Measurements from ENCODE around the gene PHLDA3.
A peak's percentile ranks its signal among the peaks of the same experiment; 100 is the strongest.

PHLDA3 gene

DNA sequence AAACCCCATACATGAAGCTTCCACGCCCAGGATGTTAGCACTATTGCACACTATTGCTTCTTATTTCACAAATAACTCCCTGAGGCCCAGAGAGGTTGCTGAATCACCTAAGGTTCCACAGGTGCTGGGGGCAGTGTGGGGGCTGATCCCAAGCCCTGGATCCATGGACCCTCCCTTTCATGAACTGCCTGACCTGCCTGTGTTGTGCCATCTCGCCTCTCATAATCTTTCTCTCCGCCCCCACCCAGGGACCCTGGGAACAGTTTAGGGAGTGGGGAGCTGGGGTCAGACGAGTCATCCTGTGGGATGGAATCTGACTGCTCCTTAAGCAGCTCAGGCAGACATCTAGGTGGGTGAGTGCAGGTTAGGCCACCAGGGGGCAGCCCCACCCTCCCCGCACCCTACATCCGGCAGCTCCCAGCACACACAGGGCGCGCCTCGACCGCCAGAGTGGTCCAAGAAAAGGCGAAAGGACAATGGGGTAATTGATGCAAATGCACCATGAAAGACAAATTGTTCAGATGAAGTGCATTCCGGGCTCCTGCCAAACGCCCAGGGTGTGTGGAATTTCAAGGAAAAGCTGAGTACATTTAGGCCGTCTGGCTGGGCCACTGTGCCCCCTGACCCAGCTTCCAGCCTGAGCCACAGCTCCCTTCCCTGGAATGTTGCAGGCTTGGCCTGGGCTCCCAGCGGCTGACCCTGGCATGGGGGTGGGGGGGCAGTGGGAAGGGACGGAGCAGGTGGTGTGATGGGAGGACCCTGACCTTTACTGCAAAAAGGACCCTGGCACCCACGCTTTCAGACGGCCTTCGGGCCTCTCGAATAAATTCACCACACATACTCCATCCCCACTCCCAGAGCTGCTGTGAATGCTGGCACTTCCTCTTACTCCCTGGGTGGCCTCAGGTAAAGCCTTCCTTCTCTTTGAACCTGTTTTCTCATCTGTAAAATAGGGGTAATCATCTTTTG, 20.8 kb downstream of the PHLDA3 start (continued):
- TF ChIP-seq, protein P1, sequence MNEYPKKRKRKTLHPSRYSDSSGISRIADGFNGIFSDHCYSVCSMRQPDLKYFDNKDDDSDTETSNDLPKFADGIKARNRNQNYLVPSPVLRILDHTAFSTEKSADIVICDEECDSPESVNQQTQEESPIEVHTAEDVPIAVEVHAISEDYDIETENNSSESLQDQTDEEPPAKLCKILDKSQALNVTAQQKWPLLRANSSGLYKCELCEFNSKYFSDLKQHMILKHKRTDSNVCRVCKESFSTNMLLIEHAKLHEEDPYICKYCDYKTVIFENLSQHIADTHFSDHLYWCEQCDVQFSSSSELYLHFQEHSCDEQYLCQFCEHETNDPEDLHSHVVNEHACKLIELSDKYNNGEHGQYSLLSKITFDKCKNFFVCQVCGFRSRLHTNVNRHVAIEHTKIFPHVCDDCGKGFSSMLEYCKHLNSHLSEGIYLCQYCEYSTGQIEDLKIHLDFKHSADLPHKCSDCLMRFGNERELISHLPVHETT (tag by site-specific recombination; IDR thresholded peaks at IDR 0.05), result no peak
- TF ChIP-seq BCL11B (tag by site-specific recombination; IDR thresholded peaks at IDR 0.05; ENCODE audit: low read depth), result 0 out of 2 replicates have a peak, but pooled peaks have one; percentile 35
- TF ChIP-seq ZNF629 (tag by site-specific recombination; IDR thresholded peaks at IDR 0.05), result no peak
- TF ChIP-seq ZNF221 (tag by site-specific recombination; IDR thresholded peaks at IDR 0.05; ENCODE audit: borderline replicate concordance), result no peak
- no peak for TF ChIP-seq ZBTB20 (tag by site-specific recombination; IDR thresholded peaks at IDR 0.05)
- TF ChIP-seq ZNF837 (tag by site-specific recombination; IDR thresholded peaks at IDR 0.05), result no peak
- TF ChIP-seq ZNF169 (tag by site-specific recombination; IDR thresholded peaks at IDR 0.05), result no peak
- no peak for TF ChIP-seq ZNF416 (tag by site-specific recombination; IDR thresholded peaks at IDR 0.05)
- TF ChIP-seq ZBTB48 (tag by site-specific recombination; IDR thresholded peaks at IDR 0.05), result peak; percentile 65
- TF ChIP-seq, protein P2, sequence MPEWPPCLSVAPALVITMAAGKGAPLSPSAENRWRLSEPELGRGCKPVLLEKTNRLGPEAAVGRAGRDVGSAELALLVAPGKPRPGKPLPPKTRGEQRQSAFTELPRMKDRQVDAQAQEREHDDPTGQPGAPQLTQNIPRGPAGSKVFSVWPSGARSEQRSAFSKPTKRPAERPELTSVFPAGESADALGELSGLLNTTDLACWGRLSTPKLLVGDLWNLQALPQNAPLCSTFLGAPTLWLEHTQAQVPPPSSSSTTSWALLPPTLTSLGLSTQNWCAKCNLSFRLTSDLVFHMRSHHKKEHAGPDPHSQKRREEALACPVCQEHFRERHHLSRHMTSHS (tag by site-specific recombination; IDR thresholded peaks at IDR 0.05), result no peak
- no peak for TF ChIP-seq ZNF510 (tag by site-specific recombination; IDR thresholded peaks at IDR 0.05; ENCODE audit: insufficient replicate concordance)
- TF ChIP-seq ZNF610 (tag by site-specific recombination; IDR thresholded peaks at IDR 0.05; ENCODE audit: borderline replicate concordance), result no peak
- TF ChIP-seq ZNF560 (tag by site-specific recombination; IDR thresholded peaks at IDR 0.05; ENCODE audit: borderline replicate concordance), result no peak
- TF ChIP-seq ZNF292 (tag by site-specific recombination; IDR thresholded peaks at IDR 0.05; ENCODE audit: borderline replicate concordance, low read depth), result no peak
- TF ChIP-seq, protein P3, sequence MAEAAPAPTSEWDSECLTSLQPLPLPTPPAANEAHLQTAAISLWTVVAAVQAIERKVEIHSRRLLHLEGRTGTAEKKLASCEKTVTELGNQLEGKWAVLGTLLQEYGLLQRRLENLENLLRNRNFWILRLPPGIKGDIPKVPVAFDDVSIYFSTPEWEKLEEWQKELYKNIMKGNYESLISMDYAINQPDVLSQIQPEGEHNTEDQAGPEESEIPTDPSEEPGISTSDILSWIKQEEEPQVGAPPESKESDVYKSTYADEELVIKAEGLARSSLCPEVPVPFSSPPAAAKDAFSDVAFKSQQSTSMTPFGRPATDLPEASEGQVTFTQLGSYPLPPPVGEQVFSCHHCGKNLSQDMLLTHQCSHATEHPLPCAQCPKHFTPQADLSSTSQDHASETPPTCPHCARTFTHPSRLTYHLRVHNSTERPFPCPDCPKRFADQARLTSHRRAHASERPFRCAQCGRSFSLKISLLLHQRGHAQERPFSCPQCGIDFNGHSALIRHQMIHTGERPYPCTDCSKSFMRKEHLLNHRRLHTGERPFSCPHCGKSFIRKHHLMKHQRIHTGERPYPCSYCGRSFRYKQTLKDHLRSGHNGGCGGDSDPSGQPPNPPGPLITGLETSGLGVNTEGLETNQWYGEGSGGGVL (tag by site-specific recombination; IDR thresholded peaks at IDR 0.05), result no peak
- TF ChIP-seq, protein P4, sequence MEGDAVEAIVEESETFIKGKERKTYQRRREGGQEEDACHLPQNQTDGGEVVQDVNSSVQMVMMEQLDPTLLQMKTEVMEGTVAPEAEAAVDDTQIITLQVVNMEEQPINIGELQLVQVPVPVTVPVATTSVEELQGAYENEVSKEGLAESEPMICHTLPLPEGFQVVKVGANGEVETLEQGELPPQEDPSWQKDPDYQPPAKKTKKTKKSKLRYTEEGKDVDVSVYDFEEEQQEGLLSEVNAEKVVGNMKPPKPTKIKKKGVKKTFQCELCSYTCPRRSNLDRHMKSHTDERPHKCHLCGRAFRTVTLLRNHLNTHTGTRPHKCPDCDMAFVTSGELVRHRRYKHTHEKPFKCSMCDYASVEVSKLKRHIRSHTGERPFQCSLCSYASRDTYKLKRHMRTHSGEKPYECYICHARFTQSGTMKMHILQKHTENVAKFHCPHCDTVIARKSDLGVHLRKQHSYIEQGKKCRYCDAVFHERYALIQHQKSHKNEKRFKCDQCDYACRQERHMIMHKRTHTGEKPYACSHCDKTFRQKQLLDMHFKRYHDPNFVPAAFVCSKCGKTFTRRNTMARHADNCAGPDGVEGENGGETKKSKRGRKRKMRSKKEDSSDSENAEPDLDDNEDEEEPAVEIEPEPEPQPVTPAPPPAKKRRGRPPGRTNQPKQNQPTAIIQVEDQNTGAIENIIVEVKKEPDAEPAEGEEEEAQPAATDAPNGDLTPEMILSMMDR (tag by site-specific recombination; IDR thresholded peaks at IDR 0.05), result peak; percentile 66
- 0 out of 2 replicates have a peak, but pooled peaks have one; percentile 16 for TF ChIP-seq ZSCAN30 (tag by site-specific recombination; IDR thresholded peaks at IDR 0.05)
- TF ChIP-seq SCRT2 (tag by site-specific recombination; IDR thresholded peaks at IDR 0.05), result peak; percentile 96
- TF ChIP-seq ZNF768 (tag by site-specific recombination; IDR thresholded peaks at IDR 0.05), result no peak
- no peak for TF ChIP-seq ZNF571 (tag by site-specific recombination; IDR thresholded peaks at IDR 0.05)
- no peak for TF ChIP-seq ZNF626 (tag by site-specific recombination; IDR thresholded peaks at IDR 0.05)
- no peak for TF ChIP-seq ZBTB7A (tag by site-specific recombination; IDR thresholded peaks at IDR 0.05; ENCODE audit: low read depth)
- no peak for TF ChIP-seq ZSCAN16 (tag by site-specific recombination; IDR thresholded peaks at IDR 0.05)
